Ishikawa (cell line): ENCODE results near the gene STRN3.

ENCODE experiments used
- CREB1 ChIP-seq: IDR thresholded peaks from 2 replicates; pipeline ENCODE4 v1.6.1; 2012; ENCODE audit warnings: low read depth
- EGR1 ChIP-seq: IDR thresholded peaks from 2 replicates; pipeline ENCODE4 v1.6.1; 2012
- FOXM1 ChIP-seq: IDR thresholded peaks from 2 replicates; pipeline ENCODE4 v1.6.1; 2012; ENCODE audit warnings: low read depth, borderline replicate concordance
- MAX ChIP-seq: IDR thresholded peaks from 2 replicates; pipeline ENCODE4 v1.6.1; 2012
- TCF12 ChIP-seq: IDR thresholded peaks from 2 replicates; pipeline ENCODE4 v1.6.1; 2012; ENCODE audit warnings: low read depth
- TF ChIP-seq, protein P1 (sequence below): IDR thresholded peaks from 2 replicates; pipeline ENCODE4 v1.6.1; 2012; ENCODE audit warnings: low read depth, mild to moderate bottlenecking

DNA sequence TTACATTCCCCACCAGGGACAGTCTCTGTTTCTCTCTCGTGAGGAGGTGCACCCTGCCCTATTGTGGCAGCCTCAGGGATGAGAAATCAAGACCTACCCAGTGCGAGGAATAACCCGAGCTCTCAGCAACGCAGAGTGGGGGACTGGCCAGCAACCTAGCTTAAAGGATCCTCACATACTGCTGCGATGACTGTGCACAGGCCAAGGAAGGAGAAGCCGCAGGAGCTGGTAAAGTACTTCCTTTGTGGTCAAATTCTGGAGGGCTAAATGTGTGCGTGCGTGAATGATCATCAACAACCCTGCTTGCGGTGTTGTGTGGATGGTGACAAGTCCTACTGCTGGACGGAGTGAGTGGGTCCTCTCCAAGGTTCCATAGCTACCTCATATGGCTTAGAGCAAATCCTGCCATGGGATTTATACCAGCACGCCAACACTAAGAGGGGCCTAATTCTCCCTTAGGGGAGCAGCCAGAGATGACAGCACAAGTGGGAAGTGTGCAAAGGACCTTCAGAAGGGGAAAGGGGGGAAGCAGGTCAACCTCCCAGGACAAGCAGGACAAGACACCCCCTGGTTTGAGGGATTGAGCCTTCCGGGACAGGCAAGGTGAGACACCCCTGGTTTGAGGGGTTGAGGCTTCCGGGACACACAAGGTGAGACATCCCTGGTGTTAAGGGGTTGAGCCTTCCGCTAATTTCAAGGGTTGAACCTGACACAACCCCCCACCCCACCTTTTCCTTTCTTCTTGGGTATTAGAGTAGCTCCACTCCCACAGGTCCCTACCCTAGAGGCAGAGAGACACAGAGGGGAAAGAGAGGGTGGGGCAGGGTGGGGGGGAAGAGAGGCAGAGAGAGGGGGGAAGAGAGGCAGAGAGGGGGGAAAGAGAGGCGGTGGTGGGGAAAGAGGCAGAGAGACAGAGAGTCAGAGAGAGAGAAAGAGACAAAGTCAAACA, 59.5 kb downstream of the STRN3 start:
- TF ChIP-seq FOXM1 (no peak), TCF12 (no peak), EGR1 (no peak), CREB1 (no peak), MAX (no peak)
- TF ChIP-seq, protein P1, sequence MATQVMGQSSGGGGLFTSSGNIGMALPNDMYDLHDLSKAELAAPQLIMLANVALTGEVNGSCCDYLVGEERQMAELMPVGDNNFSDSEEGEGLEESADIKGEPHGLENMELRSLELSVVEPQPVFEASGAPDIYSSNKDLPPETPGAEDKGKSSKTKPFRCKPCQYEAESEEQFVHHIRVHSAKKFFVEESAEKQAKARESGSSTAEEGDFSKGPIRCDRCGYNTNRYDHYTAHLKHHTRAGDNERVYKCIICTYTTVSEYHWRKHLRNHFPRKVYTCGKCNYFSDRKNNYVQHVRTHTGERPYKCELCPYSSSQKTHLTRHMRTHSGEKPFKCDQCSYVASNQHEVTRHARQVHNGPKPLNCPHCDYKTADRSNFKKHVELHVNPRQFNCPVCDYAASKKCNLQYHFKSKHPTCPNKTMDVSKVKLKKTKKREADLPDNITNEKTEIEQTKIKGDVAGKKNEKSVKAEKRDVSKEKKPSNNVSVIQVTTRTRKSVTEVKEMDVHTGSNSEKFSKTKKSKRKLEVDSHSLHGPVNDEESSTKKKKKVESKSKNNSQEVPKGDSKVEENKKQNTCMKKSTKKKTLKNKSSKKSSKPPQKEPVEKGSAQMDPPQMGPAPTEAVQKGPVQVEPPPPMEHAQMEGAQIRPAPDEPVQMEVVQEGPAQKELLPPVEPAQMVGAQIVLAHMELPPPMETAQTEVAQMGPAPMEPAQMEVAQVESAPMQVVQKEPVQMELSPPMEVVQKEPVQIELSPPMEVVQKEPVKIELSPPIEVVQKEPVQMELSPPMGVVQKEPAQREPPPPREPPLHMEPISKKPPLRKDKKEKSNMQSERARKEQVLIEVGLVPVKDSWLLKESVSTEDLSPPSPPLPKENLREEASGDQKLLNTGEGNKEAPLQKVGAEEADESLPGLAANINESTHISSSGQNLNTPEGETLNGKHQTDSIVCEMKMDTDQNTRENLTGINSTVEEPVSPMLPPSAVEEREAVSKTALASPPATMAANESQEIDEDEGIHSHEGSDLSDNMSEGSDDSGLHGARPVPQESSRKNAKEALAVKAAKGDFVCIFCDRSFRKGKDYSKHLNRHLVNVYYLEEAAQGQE, result no peak
